PFSK-1 (cell line): ENCODE measurements around the gene GPR137B.

ENCODE experiments used
- POLR2AphosphoS5 ChIP-seq: IDR thresholded peaks from 2 replicates; pipeline ENCODE4 v1.6.1; 2012; ENCODE audit warnings: low read depth, mild to moderate bottlenecking, control low read depth, low read length, moderate library complexity
- TAF1 ChIP-seq: IDR thresholded peaks from 2 replicates; pipeline ENCODE4 v1.6.1; 2012; ENCODE audit warnings: low read length, control low read depth, borderline replicate concordance; ENCODE audit not compliant: insufficient read depth

- TF ChIP-seq POLR2AphosphoS5, result no peak
- TF ChIP-seq TAF1, result no peak
These were observed 14.3 kb downstream of the GPR137B start for GRCh38 chr1:236156512-236157208.
